Activated T-helper 2 cell treated with anti-CD3 and anti-CD28 coated beads, Interferon-gamma antibody, Interleukin-2, Interleukin-4, amounts not matched to agents 10 μg/mL and 5 μg/mL and 100 μg/mL, durations not matched to agents 14 hours and 24 hours and 36 hours (primary cell): ENCODE measurements around the gene PGLYRP2. TPM values are rescaled to one million over a fixed set of nuclear protein-coding genes. Genes with fewer than 3 reads are reported as not detected.
"Not testable (repeated sequence)": the region's sequence is repeated elsewhere in the genome, so short reads cannot be mapped to it uniquely, and the experiment has no call there.

Source experiments
- DNase-seq: peaks from one replicate; pipeline ENCODE4 v3.0.0; 2021; ENCODE audit warnings: low spot score
- H3K27ac Mint-ChIP-seq: one replicate; pipeline ENCODE4 v1.8.0; 2021; ENCODE audit warnings: mixed read lengths
- H3K27me3 Mint-ChIP-seq: one replicate; pipeline ENCODE4 v1.8.0; 2021; ENCODE audit warnings: low read depth, mixed read lengths
- H3K36me3 Mint-ChIP-seq: one replicate; pipeline ENCODE4 v1.8.0; 2021; ENCODE audit warnings: low read depth, mixed read lengths
- H3K4me1 Mint-ChIP-seq: one replicate; pipeline ENCODE4 v1.8.0; 2021; ENCODE audit warnings: low read depth, mixed read lengths
- H3K4me3 Mint-ChIP-seq: one replicate; pipeline ENCODE4 v1.8.0; 2021; ENCODE audit warnings: low read depth, mild to moderate bottlenecking, moderate library complexity, mixed read lengths
- H3K9me3 Mint-ChIP-seq: one replicate; pipeline ENCODE4 v1.8.0; 2021; ENCODE audit warnings: mixed read lengths
- intact Hi-C: fragments of 100-400 bp; cut with micrococcal nuclease; formaldehyde crosslinking; loops from one replicate; pipeline ENCODE4 v1.15.1; 2023
- total RNA-seq: library from RNA; stranded (reverse); gene quantifications from 2 replicates; pipeline ENCODE4 v1.2.3, GENCODE V29; 2022

The PGLYRP2 gene
- total RNA-seq, 1 donor from 2014 or later: not detected

DNA sequence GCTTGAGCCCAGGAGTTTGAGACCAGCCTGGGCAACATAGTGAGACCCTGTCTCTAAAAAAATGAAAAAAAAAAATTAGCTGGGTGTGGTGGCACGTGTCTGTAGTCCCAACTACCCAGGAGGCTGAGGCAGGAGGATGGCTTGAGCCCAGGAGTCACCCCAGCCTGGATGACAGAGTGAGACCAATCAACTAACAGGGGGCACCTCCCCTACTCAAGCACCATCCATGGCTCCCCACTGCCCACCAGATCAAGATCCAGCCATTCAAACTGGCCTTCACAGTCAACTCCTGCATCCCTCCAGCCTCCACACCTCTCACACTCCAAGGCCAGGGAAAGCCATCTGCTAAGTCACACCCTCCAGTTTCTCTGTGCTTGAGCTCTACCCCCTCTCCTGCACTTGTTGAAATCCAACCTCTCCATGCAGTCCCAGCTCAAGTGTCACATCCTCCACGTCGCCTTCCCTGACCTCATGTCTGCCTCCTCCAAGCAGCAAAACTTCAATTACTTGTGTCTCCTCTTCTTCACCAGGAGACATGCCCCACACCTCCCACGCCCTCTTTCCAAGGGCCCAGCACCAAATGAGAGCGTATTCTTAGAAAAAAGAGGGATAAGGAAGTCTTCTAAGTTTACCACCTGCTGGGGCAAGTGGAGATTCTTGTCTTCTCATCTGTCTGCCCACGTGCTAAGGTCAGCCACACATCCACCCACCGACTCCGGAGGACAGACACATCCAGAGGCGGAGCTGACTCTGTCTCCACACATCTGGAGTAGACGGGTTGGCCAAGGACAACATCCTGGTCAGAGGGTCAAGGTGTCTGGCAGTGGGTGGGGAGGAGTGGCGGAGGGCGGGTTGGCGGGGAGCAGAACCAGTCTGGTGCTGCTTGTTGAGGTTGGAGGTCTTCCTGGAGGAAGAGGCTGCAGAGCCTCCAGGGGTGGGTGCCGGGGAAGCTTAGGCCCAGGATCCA, 28.1 kb upstream of the PGLYRP2 start:
- intact Hi-C loops: no loop called here
- H3K4me3 Mint-ChIP-seq: peak overlapping the region; percentile 30
- H3K27ac Mint-ChIP-seq: no peak overlapping the region
- H3K9me3 Mint-ChIP-seq: no peaks in the 10 kb centered on the region
- peaks cover 37% of the 10 kb centered on the region for H3K27me3 Mint-ChIP-seq
- no peaks in the 10 kb centered on the region for H3K36me3 Mint-ChIP-seq
- H3K4me1 Mint-ChIP-seq: peaks cover 13% of the 10 kb centered on the region
- DNase-seq: no peak

- no peak overlapping the region for H3K4me3 Mint-ChIP-seq
- no peak overlapping the region for H3K27ac Mint-ChIP-seq
- no peaks in the 10 kb centered on the region for H3K36me3 Mint-ChIP-seq
- peaks cover 13% of the 10 kb centered on the region for H3K4me1 Mint-ChIP-seq
- H3K9me3 Mint-ChIP-seq: no peaks in the 10 kb centered on the region
- no peak for DNase-seq
- intact Hi-C loops: no loop called here
- peaks cover 41% of the 10 kb centered on the region for H3K27me3 Mint-ChIP-seq
Measured at GRCh38 chr19:15506074-15506571, 26.8 kb upstream of the PGLYRP2 start.

- no peaks in the 10 kb centered on the region for H3K36me3 Mint-ChIP-seq
- no peak overlapping the region for H3K27ac Mint-ChIP-seq
- no peak for DNase-seq
- no peak overlapping the region for H3K4me3 Mint-ChIP-seq
- peaks cover 24% of the 10 kb centered on the region for H3K27me3 Mint-ChIP-seq
- peaks cover 11% of the 10 kb centered on the region for H3K4me1 Mint-ChIP-seq
- intact Hi-C loops: no loop called here
- no peaks in the 10 kb centered on the region for H3K9me3 Mint-ChIP-seq
Measured at GRCh38 chr19:15502264-15502663, 23.0 kb upstream of the PGLYRP2 start.

GRCh38 chr19:15501596-15501995, 22.3 kb upstream of the PGLYRP2 start:
- no peak for DNase-seq
- Mint-ChIP-seq H3K9me3 (no peaks in the 10 kb centered on the region), H3K36me3 (no peaks in the 10 kb centered on the region), H3K4me1 (peaks cover 11% of the 10 kb centered on the region), H3K27me3 (peaks cover 20% of the 10 kb centered on the region), H3K27ac (no peak overlapping the region), H3K4me3 (no peak overlapping the region)
- intact Hi-C loops: no loop called here

- Mint-ChIP-seq H3K36me3 (no peaks in the 10 kb centered on the region), H3K4me3 (no peak overlapping the region), H3K27me3 (peaks cover 14% of the 10 kb centered on the region), H3K27ac (no peak overlapping the region), H3K4me1 (peaks cover 9% of the 10 kb centered on the region), H3K9me3 (no peaks in the 10 kb centered on the region)
- DNase-seq: no peak
- intact Hi-C loops: no loop called here
Measured at GRCh38 chr19:15498910-15499309, 19.6 kb upstream of the PGLYRP2 start.

DNA sequence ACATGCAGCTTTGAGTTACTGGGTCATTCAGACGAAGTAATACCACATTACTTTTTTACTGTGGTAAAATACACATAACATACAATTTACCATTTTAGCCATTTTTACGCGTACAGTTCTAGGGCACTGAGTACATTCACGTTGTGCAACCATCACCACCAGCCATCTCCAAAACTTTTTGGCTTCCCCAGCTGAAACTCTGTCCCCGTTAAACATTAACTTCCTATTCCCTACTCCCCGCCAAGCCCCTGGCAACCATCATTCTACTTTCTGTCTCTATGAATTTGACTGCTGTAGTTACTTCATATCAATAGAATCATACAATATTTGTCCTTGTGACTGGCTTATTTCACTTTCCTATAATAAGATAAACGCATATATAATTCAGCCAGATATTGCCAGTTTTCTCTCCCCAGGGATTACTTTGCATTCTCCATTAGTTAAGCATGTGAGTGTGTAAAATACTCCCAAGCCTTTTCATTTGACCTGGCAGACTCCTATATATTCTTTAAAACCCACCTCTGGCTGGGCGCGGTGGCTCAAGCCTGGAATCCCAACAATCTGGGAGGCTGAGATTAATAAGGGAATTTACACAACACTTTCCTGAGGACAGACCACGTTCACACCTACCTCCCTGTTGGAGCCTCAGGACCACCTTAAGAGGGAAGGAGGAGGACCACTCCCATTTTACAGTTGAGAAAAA, 19.0 kb upstream of the PGLYRP2 start:
- H3K36me3 Mint-ChIP-seq: no peaks in the 10 kb centered on the region
- intact Hi-C loops: no loop called here
- H3K4me3 Mint-ChIP-seq: no peak overlapping the region
- no peaks in the 10 kb centered on the region for H3K9me3 Mint-ChIP-seq
- H3K27me3 Mint-ChIP-seq: peaks cover 17% of the 10 kb centered on the region
- H3K4me1 Mint-ChIP-seq: peaks cover 9% of the 10 kb centered on the region
- DNase-seq: no peak
- H3K27ac Mint-ChIP-seq: no peak overlapping the region

DNA sequence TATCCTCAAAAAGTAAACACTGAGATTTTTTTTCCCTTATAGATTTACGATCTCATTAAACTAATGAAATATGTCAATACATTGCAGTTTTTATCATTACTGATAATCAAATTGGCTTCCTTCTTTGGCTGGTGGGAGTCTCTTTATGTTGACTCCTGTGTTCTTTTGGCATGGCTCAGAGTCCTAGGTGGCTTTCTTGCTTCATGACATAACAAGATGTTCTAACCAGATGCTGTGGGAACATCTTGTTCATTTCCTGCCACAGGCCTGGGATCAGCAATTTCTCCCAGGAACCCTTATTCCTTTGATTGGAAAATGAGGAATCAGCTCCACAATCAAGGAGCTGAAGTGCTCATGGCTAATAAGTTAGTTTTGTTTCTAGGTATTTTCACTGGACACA, 15.8 kb upstream of the PGLYRP2 start:
- intact Hi-C loops: no loop called here
- H3K36me3 Mint-ChIP-seq: no peaks in the 10 kb centered on the region
- H3K4me1 Mint-ChIP-seq: peaks cover 9% of the 10 kb centered on the region
- no peak overlapping the region for H3K4me3 Mint-ChIP-seq
- peaks cover 14% of the 10 kb centered on the region for H3K27me3 Mint-ChIP-seq
- no peaks in the 10 kb centered on the region for H3K9me3 Mint-ChIP-seq
- no peak for DNase-seq
- H3K27ac Mint-ChIP-seq: no peak overlapping the region

- H3K4me1 Mint-ChIP-seq: peaks cover 2% of the 10 kb centered on the region
- no peak overlapping the region for H3K4me3 Mint-ChIP-seq
- H3K27me3 Mint-ChIP-seq: peaks cover 10% of the 10 kb centered on the region
- intact Hi-C loops: no loop called here
- no peak overlapping the region for H3K27ac Mint-ChIP-seq
- H3K36me3 Mint-ChIP-seq: no peaks in the 10 kb centered on the region
- DNase-seq: no peak
- H3K9me3 Mint-ChIP-seq: peaks cover 6% of the 10 kb centered on the region
Measured at GRCh38 chr19:15488489-15489226, 9.4 kb upstream of the PGLYRP2 start.

DNA sequence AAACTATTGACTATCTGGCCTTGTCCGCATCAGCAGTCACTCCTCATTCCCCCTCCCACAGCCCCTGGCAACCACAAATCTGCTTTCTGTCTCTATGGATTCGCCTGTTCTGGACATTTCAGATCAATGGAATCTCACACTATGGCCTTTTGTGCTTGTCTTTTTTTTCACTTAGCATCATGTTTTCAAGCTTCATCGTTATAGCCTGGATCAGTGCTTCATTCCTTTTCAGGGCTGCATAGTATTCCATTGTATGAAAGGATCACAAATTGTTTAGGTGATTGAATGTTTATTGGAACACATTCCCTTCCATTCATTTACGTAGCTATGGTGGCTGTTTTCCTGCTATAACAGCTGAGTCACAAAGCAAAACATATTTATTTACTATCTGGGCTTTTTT, 7.7 kb upstream of the PGLYRP2 start:
- no peak for DNase-seq
- H3K27ac Mint-ChIP-seq: no peak overlapping the region
- intact Hi-C loops: no loop called here
- H3K36me3 Mint-ChIP-seq: no peaks in the 10 kb centered on the region
- peaks cover 12% of the 10 kb centered on the region for H3K4me1 Mint-ChIP-seq
- peaks cover 6% of the 10 kb centered on the region for H3K9me3 Mint-ChIP-seq
- H3K27me3 Mint-ChIP-seq: no peaks in the 10 kb centered on the region
- no peak overlapping the region for H3K4me3 Mint-ChIP-seq

GRCh38 chr19:15485768-15486167, 6.5 kb upstream of the PGLYRP2 start:
- H3K36me3 Mint-ChIP-seq, H3K27me3 Mint-ChIP-seq, H3K27ac Mint-ChIP-seq, DNase-seq, H3K9me3 Mint-ChIP-seq, intact Hi-C loops, H3K4me3 Mint-ChIP-seq: not testable (repeated sequence)
- peaks cover 12% of the 10 kb centered on the region for H3K4me1 Mint-ChIP-seq

GRCh38 chr19:15480996-15481395, 1.7 kb upstream of the PGLYRP2 start:
- H3K27ac Mint-ChIP-seq, intact Hi-C loops, H3K9me3 Mint-ChIP-seq, H3K4me3 Mint-ChIP-seq, DNase-seq, H3K36me3 Mint-ChIP-seq, H3K27me3 Mint-ChIP-seq: not testable (repeated sequence)
- peaks cover 14% of the 10 kb centered on the region for H3K4me1 Mint-ChIP-seq

- no peak overlapping the region for H3K4me3 Mint-ChIP-seq
- H3K36me3 Mint-ChIP-seq: no peaks in the 10 kb centered on the region
Measured at GRCh38 chr19:15476325-15476724, 3.0 kb downstream of the PGLYRP2 start.

More at GRCh38 chr19:15476325-15476724, 3.0 kb downstream of the PGLYRP2 start:
- Mint-ChIP-seq H3K27me3 (no peaks in the 10 kb centered on the region), H3K4me1 (peaks cover 5% of the 10 kb centered on the region), H3K27ac (no peak overlapping the region), H3K9me3 (no peaks in the 10 kb centered on the region)
- intact Hi-C loops: no loop called here
- no peak for DNase-seq
